Liver (tissue), 9 donors: ENCODE results near the gene THAP9. TPM values are rescaled to one million over a fixed set of nuclear protein-coding genes. Genes with fewer than 3 reads are reported as not detected.
"Not testable (repeated sequence)": the region's sequence is repeated elsewhere in the genome, so short reads cannot be mapped to it uniquely, and the experiment has no call there.

Experiments
- DNase-seq: peaks from one replicate; pipeline ENCODE4 v3.0.0-alpha.2; 2017; ENCODE audit warnings: low spot score
- H3K27ac ChIP-seq, 2 donors: one replicate each; pipeline ENCODE4 v1.7.0; 2013; ENCODE audit warnings: inconsistent platforms in 2 of 2, low read length in 2 of 2, control low read depth in 1 of 2, low read depth in 1 of 2, mild to moderate bottlenecking in 1 of 2
- H3K27me3 ChIP-seq, 4 donors: one replicate each; pipeline versions ENCODE4 v1.6.1 to v1.7.0; 2013; ENCODE audit warnings: low read length in 3 of 4, inconsistent platforms in 1 of 4, mild to moderate bottlenecking in 1 of 4, moderate library complexity in 1 of 4; ENCODE audit not compliant: control insufficient read depth in 4 of 4, insufficient read depth in 4 of 4
- H3K36me3 ChIP-seq, 4 donors: one replicate each; pipeline versions ENCODE4 v1.6.1 to v1.7.0; 2013; ENCODE audit warnings: low read length in 3 of 4, mild to moderate bottlenecking in 3 of 4, low read depth in 1 of 4, moderate library complexity in 1 of 4; ENCODE audit not compliant: control insufficient read depth in 4 of 4, insufficient read depth in 3 of 4
- H3K4me1 ChIP-seq, 4 donors: one replicate each; pipeline versions ENCODE4 v1.6.1 to v1.7.0; 2013; ENCODE audit warnings: low read length in 3 of 4, mild to moderate bottlenecking in 3 of 4, moderate library complexity in 1 of 4; ENCODE audit not compliant: control insufficient read depth in 4 of 4, insufficient read depth in 4 of 4
- H3K4me3 ChIP-seq, 3 donors: one replicate each; pipeline versions ENCODE4 v1.6.1 to v1.7.0; 2013; ENCODE audit warnings: low read length in 3 of 3, control low read depth in 1 of 3, low read depth in 1 of 3, mild to moderate bottlenecking in 1 of 3
- H3K9ac ChIP-seq, 2 donors: one replicate each; pipeline ENCODE4 v1.7.0; 2013; ENCODE audit warnings: low read length in 2 of 2, mild to moderate bottlenecking in 2 of 2, moderate library complexity in 2 of 2, control low read depth in 1 of 2, low read depth in 1 of 2
- H3K9me3 ChIP-seq, 4 donors: one replicate each; pipeline versions ENCODE4 v1.6.1 to v1.7.0; 2013; ENCODE audit warnings: low read length in 3 of 4; ENCODE audit not compliant: control insufficient read depth in 4 of 4
- ATF3 ChIP-seq: IDR thresholded peaks from 2 replicates; pipeline ENCODE4 v1.6.1; 2016; ENCODE audit warnings: antibody characterized with exemption
- CTCF ChIP-seq: fragments of 150-350 bp; IDR thresholded peaks from 2 replicates; pipeline ENCODE4 v1.5.1; 2017; ENCODE audit warnings: improper control_type of control experiment, low read depth, low read length; ENCODE audit not compliant: missing input control
- EGR1 ChIP-seq, 2 donors: IDR thresholded peaks; 2 replicates each; pipeline ENCODE4 v1.6.1; 2016 to 2018; ENCODE audit warnings: antibody characterized with exemption in 2 of 2, low read depth in 2 of 2
- FOXA1 ChIP-seq: IDR thresholded peaks from 2 replicates; pipeline ENCODE4 v1.6.1; 2016; ENCODE audit warnings: antibody characterized with exemption
- FOXA2 ChIP-seq: IDR thresholded peaks from 2 replicates; pipeline ENCODE4 v1.6.1; 2016; ENCODE audit warnings: antibody characterized with exemption
- GABPA ChIP-seq, 2 donors: IDR thresholded peaks in 1 of 2; conservative IDR thresholded peaks in 1 of 2; 2 replicates each; pipeline ENCODE4 v1.6.1; 2016; ENCODE audit warnings: antibody characterized with exemption in 2 of 2, mild to moderate bottlenecking in 1 of 2, moderate library complexity in 1 of 2
- HNF4A ChIP-seq, 2 donors: conservative IDR thresholded peaks; 2 replicates each; pipeline ENCODE4 v1.6.1; 2016; ENCODE audit warnings: antibody characterized with exemption in 2 of 2, mild to moderate bottlenecking in 2 of 2
- HNF4G ChIP-seq: IDR thresholded peaks from 2 replicates; pipeline ENCODE4 v1.6.1; 2016; ENCODE audit warnings: antibody characterized with exemption
- JUND ChIP-seq, 2 donors: IDR thresholded peaks; 2 replicates each; pipeline ENCODE4 v1.6.1; 2016; ENCODE audit warnings: antibody characterized with exemption in 2 of 2
- MAX ChIP-seq: IDR thresholded peaks from 2 replicates; pipeline ENCODE4 v1.6.1; 2016; ENCODE audit warnings: antibody characterized with exemption
- NR2F2 ChIP-seq: IDR thresholded peaks from 2 replicates; pipeline ENCODE4 v1.6.1; 2016; ENCODE audit warnings: antibody characterized with exemption
- RAD21 ChIP-seq, 2 donors: IDR thresholded peaks; 2 replicates each; pipeline ENCODE4 v1.6.1; 2016; ENCODE audit warnings: antibody characterized with exemption in 2 of 2, mild to moderate bottlenecking in 2 of 2
- REST ChIP-seq: IDR thresholded peaks from 2 replicates; pipeline ENCODE4 v1.6.1; 2016; ENCODE audit warnings: antibody characterized with exemption, mild to moderate bottlenecking
- RXRA ChIP-seq, 2 donors: IDR thresholded peaks; 2 replicates each; pipeline ENCODE4 v1.6.1; 2017 to 2018; ENCODE audit warnings: antibody characterized with exemption in 2 of 2, mild to moderate bottlenecking in 1 of 2
- SP1 ChIP-seq: IDR thresholded peaks from 2 replicates; pipeline ENCODE4 v1.6.1; 2018; ENCODE audit warnings: antibody characterized with exemption, mild to moderate bottlenecking
- TAF1 ChIP-seq: conservative IDR thresholded peaks from 2 replicates; pipeline ENCODE4 v1.6.1; 2016; ENCODE audit warnings: antibody characterized with exemption, mild to moderate bottlenecking
- YY1 ChIP-seq: IDR thresholded peaks from 2 replicates; pipeline ENCODE4 v1.6.1; 2016; ENCODE audit warnings: antibody characterized with exemption, mild to moderate bottlenecking
- ZBTB33 ChIP-seq: IDR thresholded peaks from 2 replicates; pipeline ENCODE4 v1.6.1; 2016; ENCODE audit warnings: antibody characterized with exemption
- WGBS: extraction: QIAGEN DNeasy Blood & Tissue Kit; methylation state at CpG from one replicate; pipeline ENCODE4 v1.1.7; 2013; 5-methylcytosine and 5-hydroxymethylcytosine counted together
- polyA plus RNA-seq, 2 donors: library from polyadenylated mRNA; stranded (reverse) in 1 of 2; unstranded in 1 of 2; fragments of 200-250 nt in 1 of 2; fragments of >200 nt in 1 of 2; fragmentation: Nextera tagmentation in 1 of 2; extraction: Ambion mirVana in 1 of 2; gene quantifications; one replicate each; pipeline versions ENCODE4 v1.2.1 to v1.2.3, GENCODE V29; 2013 to 2015
- total RNA-seq, 2 donors: library from RNA; depleted of rRNA; stranded (reverse); fragments of >200 nt; gene quantifications; one replicate each; pipeline ENCODE4 v1.2.3, GENCODE V29; 2014
- donor health status: healthy.
- donor health status: healthy.
- donor health status: healthy.
- donor health status: healthy.
- donor health status: healthy.

THAP9 gene
- total and polyA plus RNA-seq, 4 donors: 1.1 to 5.9 (median 3.4) TPM

GRCh38 chr4:82909326-82909725, 8.8 kb downstream of the THAP9 start (continued):
- TF ChIP-seq CTCF: no peak
- no peak for TF ChIP-seq FOXA1
- no peak for TF ChIP-seq FOXA2
- TF ChIP-seq MAX: no peak
- no peak for TF ChIP-seq GABPA (IDR thresholded peaks at IDR 0.05 in 1 of 2, conservative IDR thresholded peaks at IDR 0.05 in 1 of 2)
- TF ChIP-seq JUND (IDR thresholded peaks at IDR 0.05): no peak
- TF ChIP-seq NR2F2: no peak
- TF ChIP-seq ATF3: no peak
- no peak for TF ChIP-seq RXRA (IDR thresholded peaks at IDR 0.05)
- no peak for TF ChIP-seq RAD21 (IDR thresholded peaks at IDR 0.05)
- no peak for TF ChIP-seq HNF4A (conservative IDR thresholded peaks at IDR 0.05)

GRCh38 chr4:82913305-82913704, 12.8 kb downstream of the THAP9 start:
- TF ChIP-seq HNF4A (conservative IDR thresholded peaks at IDR 0.05) (no peak), YY1 (no peak), REST (no peak), ZBTB33 (no peak), EGR1 (IDR thresholded peaks at IDR 0.05; ENCODE audit: low read depth in 2 of 2) (no peak), HNF4G (no peak), GABPA (IDR thresholded peaks at IDR 0.05 in 1 of 2, conservative IDR thresholded peaks at IDR 0.05 in 1 of 2) (no peak), FOXA1 (no peak), TAF1 (no peak), FOXA2 (no peak), MAX (no peak), ATF3 (no peak), NR2F2 (no peak), JUND (IDR thresholded peaks at IDR 0.05) (no peak), RXRA (IDR thresholded peaks at IDR 0.05) (no peak), SP1 (no peak)
- 49% methylated on average over 2 of the region's 2 CpGs for WGBS
- H3K27ac ChIP-seq: no peak overlapping the region
- H3K9me3 ChIP-seq: no peaks in the 10 kb centered on the region
- no peak for DNase-seq
- no peaks in the 10 kb centered on the region for H3K27me3 ChIP-seq
- H3K4me3 ChIP-seq: no peak overlapping the region
- no peak overlapping the region for H3K9ac ChIP-seq
- H3K36me3 ChIP-seq: peaks cover 2 to 22% (median 8%) of the 10 kb centered on the region in 4 donors
- H3K4me1 ChIP-seq: peaks cover 0 to 4% (median 0%) of the 10 kb centered on the region in 4 donors

- H3K36me3 ChIP-seq: peaks cover 2 to 22% (median 8%) of the 10 kb centered on the region in 4 donors
- H3K4me3 ChIP-seq, H3K27me3 ChIP-seq, H3K9me3 ChIP-seq, H3K27ac ChIP-seq, DNase-seq, H3K4me1 ChIP-seq, H3K9ac ChIP-seq: not testable (repeated sequence)
- WGBS: over 99% methylated on average over 2 of the region's 2 CpGs
Observed at GRCh38 chr4:82913968-82914367, 13.4 kb downstream of the THAP9 start.
